Heart left ventricle (tissue), 13 donors: Measurements from ENCODE around the gene CD1B.

ENCODE experiments used
- CTCF ChIP-seq, 12 donors: fragments of 200-600 bp; sonication (generic) in 4 of 12; IDR thresholded peaks; one replicate each; pipeline versions ENCODE4 v1.5.0 to v1.8.0; 2018 to 2022; ENCODE audit warnings: antibody characterized with exemption in 12 of 12, mild to moderate bottlenecking in 5 of 12
- POLR2A ChIP-seq, 2 donors: fragments of 450-650 bp; IDR thresholded peaks; one replicate each; pipeline ENCODE4 v1.6.1; 2017; ENCODE audit warnings: antibody characterized with exemption in 2 of 2, mild to moderate bottlenecking in 2 of 2, moderate library complexity in 2 of 2
- donor health status: ischemic (EF 13 %, LVEDD 7.1; RV severe dilation, severe dysfunction).
- donor health status: DM: no; HTN: yes; CAD: no.
- donor health status: DM: no; HTN: no; CAD: no.
- donor health status: ischemic (EF 25% LVEDD 6.9; RV normal size, moderate dysfunction).
- donor health status: ischemic (EF 25% LVEDD 5.7; RV mildly dilated, moderate dysfunction).
- donor health status: ischemic (EF 35%, LVEDD 5.7; RV mildly dilated, moderate dysfunction).
- donor health status: nonischemic (EF 11% LVEDD 7.7; RV severe dilation, severe dysfunction).
- donor health status: DM: yes; HTN: yes; CAD: no.
- donor health status: PGD.
- donor health status: ischemic (EF 29% LVEDD 5.4; RV normal size, mild dysfunction).
- donor health status: nonischemic (EF 23%, LVEDD 6.1; RV moderate dilation, normal function).

GRCh38 chr1:158374860-158375259 is 43.5 kb upstream of the CD1B start:
- TF ChIP-seq CTCF (IDR thresholded peaks at IDR 0.05) = no peak
- TF ChIP-seq POLR2A (IDR thresholded peaks at IDR 0.05) = no peak
